IPS-18c (cell line): ENCODE data around the gene SMYD5.

Source experiments
- H3K4me3 ChIP-seq: 2 replicates; pipeline ENCODE4 v1.7.0; 2013; ENCODE audit warnings: low read depth, mild to moderate bottlenecking, low read length, moderate library complexity; ENCODE audit not compliant: insufficient read depth
- H3K9me3 ChIP-seq: one replicate; pipeline ENCODE4 v1.6.1; 2013; ENCODE audit warnings: mild to moderate bottlenecking, low read length, moderate library complexity; ENCODE audit not compliant: control insufficient read depth, insufficient read depth

SMYD5 gene

DNA sequence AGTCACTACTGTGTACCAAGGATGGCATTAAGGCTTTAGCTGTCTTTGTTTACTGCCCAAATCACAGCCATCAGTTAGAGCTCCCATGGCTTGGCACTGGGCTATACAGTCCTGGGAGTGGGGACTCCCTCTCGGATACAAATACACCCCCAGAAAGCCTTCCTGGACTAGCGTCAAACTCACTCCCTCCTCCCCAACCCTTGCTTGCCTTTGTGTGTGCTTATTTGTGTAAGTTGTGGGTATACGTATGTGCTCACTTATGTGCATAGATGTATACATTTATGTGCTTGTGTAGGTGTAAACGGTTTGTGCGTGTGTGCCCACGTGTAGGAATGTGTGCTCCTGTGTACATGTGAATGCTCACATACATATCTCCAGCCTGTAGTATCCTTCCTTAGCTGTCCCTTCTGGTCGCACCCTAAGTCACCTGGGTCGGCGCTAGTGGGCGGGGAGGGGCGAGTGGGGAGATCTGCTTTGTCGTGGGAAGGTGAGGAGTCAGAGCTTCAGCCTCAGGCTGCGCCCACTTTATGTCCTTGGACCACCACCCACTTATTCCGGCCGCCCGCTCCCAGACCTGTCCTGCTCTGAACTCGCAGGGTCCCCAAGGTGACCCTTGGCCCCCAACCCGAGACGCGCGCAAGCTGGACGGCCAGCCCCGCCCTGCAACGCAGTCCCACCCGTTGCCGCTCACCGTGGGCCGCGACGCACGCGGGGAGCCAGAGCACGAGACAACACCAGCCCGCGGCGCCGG, 18.5 kb downstream of the SMYD5 start:
- Histone ChIP-seq H3K4me3 (peak overlapping the region; percentile 80), H3K9me3 (no peaks in the 10 kb centered on the region)

DNA sequence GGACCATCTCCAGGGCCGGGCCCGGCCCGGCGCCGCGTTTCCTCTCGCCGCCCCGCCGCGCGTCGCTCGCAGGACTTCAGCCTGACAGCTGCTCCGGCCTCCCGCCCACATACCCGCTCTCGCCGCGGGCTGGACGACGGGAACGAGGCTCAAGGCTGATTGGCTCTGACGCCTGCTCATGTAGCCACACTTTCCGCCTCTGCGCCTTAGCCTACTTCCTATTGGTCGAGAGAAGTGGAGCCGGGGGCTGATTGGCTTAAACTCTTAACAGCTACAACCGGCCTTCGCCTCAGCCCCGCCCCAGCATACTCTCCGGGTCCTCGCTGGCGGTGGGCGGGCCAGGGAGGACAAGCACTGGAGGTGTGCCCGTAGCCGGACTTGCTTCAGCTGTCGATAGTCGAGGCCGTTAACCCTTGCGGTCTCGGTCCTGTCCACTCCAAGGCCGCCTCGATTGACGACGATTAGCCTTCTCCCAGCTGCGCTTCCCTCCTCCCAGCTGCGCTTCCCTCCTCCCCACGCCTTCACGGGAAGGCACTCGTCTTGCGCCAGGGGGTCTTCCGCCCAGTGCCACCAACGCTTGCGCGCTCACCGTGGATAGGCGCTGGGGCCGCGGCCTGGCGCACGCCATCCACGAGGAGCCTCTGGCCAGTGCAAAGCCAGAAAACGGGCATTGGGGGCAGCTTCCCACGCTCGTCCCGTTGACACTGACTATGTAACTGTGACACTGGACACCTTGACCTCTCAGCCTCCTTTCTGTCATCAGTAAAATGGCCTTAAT, 19.3 kb downstream of the SMYD5 start, which contains the start of gene PRADC1:
Gene PRADC1, minus strand, starts transcription at position 86 of the 778 bp plus-strand sequence. Its CDS starts 79 bp downstream, at position 7.
- peak within 1 kb of the TSS; percentile 93 for H3K4me3 ChIP-seq
- H3K9me3 ChIP-seq, result no peaks in the 10 kb centered on the region

DNA sequence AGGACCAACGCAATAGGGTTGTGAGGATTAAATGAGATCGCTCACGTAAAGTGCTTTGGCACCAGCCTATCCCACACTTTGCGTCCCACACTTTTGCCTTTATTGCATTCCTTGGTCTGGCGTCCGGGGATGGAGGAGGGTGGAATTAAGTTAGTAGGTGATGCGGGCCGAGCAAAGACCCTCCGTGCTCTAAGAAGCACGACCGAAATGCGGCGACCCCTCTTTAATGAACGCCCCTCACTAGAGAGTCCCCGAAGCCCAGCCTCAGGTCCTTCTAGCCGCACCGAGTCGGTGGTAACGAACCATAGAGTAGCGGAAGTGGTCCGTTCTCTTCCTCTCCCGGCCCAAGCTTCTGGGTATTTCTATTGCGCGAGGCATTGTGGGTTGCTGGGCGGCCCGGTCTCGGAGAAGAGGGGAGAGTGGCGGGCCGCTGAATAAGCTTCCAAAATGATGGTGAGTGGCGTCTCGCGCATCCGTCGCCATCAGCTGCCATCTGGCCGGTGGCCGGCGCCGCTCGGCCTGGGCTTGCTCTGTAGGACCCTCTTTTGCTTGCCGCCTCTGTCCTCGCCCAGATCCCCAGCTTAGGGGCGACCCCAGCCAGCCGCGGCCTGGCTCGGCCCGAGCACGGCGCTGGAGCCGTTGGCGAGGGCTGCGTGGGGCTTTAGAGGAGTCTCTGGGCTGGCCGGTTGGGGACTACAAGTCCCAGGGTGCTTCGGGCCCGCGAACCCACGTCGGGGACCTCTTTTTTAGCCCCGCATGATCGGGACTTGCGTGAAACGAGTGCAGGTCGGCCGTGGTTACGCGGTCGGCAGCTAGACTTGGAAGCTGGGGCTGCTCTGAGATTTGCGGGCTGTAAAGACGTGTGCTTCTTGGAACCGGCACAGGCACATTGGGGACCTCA, 20.1 kb downstream of the SMYD5 start, which contains the start of gene CCT7:
Gene CCT7, plus strand, starts transcription at position 377 of the 901 bp plus-strand sequence. Its CDS starts 71 bp downstream, at position 448.
- peak within 1 kb of the TSS; percentile 93 for H3K4me3 ChIP-seq

DNA sequence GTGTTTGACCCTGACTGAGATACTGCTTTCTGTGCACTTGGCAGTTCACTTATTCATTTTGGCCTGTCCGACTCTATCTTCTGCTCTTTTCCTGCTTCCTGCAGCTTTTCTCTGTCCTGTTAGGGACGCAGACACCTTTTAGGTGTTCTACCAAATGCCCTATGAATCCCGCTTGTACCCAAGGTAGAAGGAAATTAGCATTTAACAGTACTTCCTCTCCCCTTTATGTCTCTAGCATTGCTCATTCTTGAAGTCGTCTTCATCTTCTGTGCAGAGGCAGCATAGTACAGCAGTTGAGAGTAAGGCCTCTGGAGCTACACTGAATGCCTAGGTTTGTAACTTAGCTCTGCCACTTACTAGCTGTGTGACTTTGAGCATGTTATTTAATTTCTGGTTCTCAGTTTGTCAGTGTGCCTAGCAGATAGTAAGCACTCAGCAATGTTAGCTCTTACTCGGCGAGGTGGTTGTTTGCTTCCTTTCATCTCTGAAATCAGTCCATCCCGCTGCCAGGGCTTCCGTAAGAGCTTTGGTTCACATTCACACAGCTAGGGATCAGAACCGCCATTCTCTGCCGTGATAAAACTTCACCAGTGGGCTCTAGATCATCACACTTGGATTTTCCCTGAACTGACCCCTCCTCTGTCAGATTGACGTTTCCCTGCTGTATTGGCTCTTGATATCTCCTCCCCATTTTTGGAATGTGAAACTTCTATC, 21.4 kb downstream of the SMYD5 start:
- Histone ChIP-seq H3K4me3 (peak overlapping the region; percentile 93), H3K9me3 (no peaks in the 10 kb centered on the region)

More for the DNA sequence above, 20.1 kb downstream of the SMYD5 start, which contains the start of gene CCT7:
- no peaks in the 10 kb centered on the region for H3K9me3 ChIP-seq

DNA sequence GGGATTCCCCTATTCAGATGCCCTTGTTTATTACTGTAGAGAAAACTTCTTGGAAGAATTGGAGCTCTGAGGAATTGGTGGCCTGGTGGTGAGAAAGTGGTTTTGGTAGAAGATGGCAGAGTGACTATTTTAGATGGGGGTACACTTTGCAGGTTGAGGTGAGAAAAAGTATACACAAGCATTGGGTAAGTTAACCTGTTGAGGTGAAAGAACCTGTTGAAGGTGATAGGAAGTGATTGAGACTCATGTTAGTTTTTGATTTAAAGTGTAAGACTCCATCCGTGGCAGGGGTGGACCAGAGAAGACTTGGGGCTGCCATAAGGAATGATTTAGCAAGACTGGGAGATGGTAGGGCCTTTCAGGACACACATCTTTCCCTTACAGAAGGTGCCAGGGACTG, 23.1 kb downstream of the SMYD5 start:
- Histone ChIP-seq H3K9me3 (no peaks in the 10 kb centered on the region), H3K4me3 (no peak overlapping the region)

DNA sequence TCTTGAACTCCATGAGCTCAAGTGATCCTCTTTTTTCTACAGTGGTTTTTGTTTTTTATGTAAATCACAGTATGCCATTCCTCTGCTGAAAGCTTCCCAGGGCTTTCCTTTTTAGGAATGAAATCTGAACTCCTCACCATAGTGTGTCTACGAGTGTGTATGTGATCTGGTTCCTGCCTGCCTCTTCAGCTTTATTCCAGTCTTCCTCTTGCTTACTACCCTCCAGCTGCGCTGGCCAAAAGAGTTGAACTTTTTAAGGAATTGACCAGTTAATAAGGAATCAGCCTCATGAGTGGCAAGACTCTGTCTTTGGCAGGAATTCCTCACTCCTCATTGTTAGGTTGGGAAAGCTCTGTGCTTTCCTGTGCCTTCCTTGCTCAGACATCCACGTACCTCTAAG, 24.1 kb downstream of the SMYD5 start:
- no peak overlapping the region for H3K4me3 ChIP-seq
- no peaks in the 10 kb centered on the region for H3K9me3 ChIP-seq

DNA sequence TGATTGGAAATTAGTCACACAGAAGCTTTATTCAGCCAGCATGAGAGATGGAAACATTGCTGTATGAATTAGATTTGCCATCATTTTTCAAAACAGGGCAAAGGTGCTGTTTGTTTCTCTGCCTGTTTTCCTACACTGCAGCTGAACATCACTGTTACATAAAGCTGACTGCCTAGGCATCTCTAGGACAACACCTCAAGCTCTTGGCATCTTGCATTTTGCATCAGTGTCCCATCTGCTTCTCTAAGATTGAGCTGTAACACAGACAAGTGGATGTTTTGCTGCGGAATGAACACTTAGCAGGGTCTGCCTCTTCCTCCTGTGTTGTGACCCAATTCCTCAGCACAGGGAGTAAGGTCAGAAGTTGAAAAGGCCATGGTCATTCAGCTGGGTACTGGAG, 24.9 kb downstream of the SMYD5 start:
- Histone ChIP-seq H3K4me3 (no peak overlapping the region), H3K9me3 (no peaks in the 10 kb centered on the region)

DNA sequence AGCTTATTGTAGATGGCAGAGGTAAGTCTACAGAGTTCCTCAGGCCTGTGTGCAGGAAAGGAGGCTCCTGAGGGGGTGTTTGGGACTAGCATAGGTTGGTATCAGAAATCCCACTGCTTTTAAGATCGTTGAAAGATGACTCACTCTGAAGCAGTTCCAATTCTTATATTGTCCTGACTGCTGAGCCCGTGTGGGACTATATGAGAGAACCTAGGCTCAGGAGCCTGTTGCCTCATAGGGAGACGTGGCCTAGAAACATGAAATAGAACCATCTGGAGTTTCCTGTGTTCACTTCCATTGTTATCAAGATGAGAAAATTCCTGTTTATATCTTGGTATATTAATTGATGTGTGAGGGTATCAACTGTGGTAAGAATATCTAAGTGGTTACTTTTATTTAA, 25.7 kb downstream of the SMYD5 start:
- H3K4me3 ChIP-seq, result no peak overlapping the region
- no peaks in the 10 kb centered on the region for H3K9me3 ChIP-seq

DNA sequence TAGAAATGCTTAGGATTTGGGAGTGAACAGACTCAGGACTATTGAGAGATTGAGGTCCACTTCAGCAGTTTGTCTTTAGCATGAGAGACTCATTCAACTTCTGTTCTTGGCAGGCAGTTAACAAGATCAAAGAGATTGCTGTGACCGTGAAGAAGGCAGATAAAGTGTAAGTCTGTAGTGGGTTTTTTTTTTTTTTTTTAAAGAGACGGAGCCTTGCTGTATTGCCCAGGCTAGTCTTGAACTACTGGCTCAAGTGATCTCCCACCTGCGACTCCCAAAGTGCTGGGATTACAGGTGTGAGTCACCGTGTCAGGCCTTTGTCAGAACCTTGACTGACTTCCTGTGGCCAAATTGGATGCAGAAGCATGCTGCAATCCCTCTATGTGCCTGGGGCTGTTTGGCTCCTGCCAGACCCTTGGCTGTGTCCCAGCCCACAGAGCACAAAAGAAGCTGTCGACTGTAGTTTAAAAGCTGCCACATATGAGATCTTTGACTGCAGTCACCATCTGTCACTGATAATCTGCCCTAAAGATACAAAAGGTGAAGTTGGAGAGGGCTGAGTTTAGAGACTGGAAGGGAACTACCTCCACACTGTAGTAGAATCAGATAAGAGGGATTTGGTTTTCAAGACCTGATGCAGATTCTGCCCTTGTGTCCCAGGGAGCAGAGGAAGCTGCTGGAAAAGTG, 30.0 kb downstream of the SMYD5 start:
- Histone ChIP-seq H3K9me3 (no peaks in the 10 kb centered on the region), H3K4me3 (no peak overlapping the region)

DNA sequence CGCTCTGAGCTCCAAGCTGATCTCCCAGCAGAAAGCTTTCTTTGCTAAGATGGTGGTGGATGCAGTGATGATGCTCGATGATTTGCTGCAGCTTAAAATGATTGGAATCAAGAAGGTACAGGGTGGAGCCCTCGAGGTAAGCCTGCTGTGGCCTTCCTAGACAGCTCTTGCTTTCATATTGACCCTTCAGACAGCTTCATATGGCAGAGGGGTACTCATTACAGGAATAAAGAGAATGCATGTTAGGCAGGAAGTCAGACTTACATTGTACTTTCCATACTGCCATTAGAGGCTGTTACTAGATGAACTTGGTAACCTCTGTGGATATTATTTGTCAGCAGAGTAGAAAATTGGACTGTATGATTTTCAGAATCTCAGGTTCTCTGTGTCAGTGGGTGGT, 30.5 kb downstream of the SMYD5 start:
- no peaks in the 10 kb centered on the region for H3K9me3 ChIP-seq

DNA sequence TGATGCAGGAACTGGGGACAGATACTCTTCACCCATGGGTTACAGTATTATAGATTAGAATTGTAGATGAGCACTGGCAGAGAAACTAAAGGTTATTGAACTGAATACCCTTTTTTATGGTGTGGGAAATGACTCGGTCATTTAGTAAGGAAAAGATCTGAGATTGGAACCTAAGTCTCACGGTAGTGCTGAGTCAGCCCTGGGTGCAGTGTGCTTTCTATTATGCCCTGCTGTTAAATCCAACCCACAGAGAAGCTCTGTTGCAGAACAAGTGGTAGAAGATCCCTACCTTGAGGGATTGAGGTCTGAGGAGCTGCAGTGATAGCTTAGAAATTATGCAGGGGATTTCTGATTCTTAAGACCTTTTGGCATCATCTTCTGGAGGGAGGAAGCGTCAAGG, 32.8 kb downstream of the SMYD5 start:
- Histone ChIP-seq H3K9me3 (no peaks in the 10 kb centered on the region), H3K4me3 (no peak overlapping the region)

More for the DNA sequence above, 30.5 kb downstream of the SMYD5 start:
- H3K4me3 ChIP-seq, result no peak overlapping the region

DNA sequence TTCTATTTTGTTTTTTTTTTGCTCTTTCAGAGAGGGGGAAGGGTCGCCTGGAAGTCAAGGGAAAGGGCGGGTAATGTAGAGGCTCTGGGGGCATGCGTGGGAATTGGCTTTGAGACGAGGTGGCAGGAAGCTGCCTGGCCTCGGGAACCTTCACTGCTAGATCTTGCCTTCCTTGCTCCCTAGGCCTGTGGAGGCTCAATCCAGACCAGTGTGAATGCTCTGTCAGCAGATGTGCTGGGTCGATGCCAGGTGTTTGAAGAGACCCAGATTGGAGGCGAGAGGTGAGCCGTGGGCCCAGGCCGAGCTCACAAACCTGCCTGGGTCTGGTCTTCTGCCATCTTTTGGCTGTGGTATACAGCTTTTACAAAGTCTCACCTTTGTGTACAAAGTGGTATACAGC, 35.6 kb downstream of the SMYD5 start:
- H3K4me3 ChIP-seq, result no peak overlapping the region
- H3K9me3 ChIP-seq, result no peaks in the 10 kb centered on the region

DNA sequence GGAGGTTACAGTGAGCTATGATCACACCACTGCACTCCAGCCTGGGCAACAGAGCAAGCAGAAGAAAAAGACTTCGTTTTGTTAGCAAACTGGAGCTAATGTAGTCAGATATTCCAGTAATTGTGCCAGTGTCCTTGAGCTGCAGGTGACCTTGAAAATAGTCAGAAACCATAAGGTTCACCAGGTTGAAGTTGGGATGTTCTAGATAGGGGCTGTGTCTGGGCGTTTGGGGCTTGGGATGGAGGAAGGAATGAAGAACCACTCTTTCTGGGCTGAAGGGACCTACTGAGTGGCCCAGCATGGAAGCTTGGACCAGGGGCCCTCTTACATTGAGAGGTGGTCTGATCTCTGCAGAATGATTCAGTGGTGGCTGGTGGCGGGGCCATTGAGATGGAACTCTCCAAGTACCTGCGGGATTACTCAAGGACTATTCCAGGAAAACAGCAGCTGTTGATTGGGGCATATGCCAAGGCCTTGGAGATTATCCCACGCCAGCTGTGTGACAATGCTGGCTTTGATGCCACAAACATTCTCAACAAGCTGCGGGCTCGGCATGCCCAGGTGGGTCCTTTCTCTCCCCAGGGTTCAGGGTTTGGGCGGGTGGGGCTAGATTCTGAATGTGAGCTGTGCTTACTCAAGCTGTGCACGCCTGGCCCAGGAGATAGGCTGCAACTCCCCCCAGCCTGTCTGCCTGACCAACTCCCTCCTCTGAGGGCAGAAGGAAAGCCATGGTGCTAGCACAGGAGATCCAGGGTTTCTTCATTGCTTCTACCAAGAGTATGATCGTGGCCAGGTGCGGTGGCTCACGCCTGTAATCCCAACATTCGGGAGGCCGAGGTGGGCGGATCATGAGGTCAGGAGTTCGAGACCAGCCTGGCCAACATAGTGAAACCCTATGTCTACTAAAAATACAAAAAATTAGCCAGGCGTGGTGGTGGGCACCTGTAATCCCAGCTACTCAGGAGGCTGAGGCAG, 37.1 kb downstream of the SMYD5 start:
- H3K9me3 ChIP-seq, result no peaks in the 10 kb centered on the region
- no peak overlapping the region for H3K4me3 ChIP-seq

DNA sequence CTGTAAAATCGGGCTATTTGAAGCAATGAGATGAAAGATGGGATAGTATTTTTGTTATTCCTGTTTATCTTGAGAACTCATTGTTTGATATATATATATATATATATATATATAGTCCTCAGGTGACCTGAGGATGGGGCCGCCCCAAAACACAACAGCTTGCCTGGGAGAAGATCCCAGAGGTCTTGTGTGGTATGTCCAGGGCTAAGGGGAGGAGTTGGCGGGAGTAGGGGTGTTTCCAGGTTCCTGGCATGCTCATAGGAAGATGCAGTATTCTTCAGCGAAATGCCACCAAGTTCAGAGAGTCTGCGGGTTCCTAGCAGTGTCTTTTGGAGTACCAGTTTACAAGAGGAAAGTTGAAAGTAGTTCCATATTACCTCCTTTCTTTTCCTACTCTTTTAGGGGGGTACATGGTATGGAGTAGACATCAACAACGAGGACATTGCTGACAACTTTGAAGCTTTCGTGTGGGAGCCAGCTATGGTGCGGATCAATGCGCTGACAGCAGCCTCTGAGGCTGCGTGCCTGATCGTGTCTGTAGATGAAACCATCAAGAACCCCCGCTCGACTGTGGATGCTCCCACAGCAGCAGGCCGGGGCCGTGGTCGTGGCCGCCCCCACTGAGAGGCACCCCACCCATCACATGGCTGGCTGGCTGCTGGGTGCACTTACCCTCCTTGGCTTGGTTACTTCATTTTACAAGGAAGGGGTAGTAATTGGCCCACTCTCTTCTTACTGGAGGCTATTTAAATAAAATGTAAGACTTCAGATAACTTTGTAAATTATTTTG, 38.4 kb downstream of the SMYD5 start:
- no peaks in the 10 kb centered on the region for H3K9me3 ChIP-seq
- no peak overlapping the region for H3K4me3 ChIP-seq

DNA sequence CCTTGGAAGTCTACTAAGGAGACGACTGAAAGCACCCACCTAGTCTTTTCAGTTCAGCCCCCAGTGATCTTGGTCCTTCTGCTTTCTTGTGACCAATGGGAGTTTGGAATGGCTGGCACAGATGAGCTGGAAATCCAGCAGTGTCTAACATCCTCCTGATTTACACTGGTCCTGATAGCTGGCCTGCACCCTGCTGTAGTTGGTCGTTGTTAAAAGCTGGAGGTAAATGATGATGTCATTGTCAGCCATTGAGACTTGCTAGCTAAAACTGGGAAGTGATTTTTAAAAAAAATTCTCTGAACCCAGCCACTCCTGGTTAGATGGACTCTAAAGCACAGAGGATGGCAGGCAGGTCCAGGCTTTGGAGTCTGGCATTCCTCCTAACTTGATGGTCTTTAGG, 39.4 kb downstream of the SMYD5 start:
- Histone ChIP-seq H3K4me3 (no peak overlapping the region), H3K9me3 (no peaks in the 10 kb centered on the region)
